Measurements from ENCODE around the gene AOC2. TPM values are rescaled to one million over a fixed set of nuclear protein-coding genes. Genes with fewer than 3 reads are reported as not detected.
A peak's percentile ranks its signal among the peaks of the same experiment; 100 is the strongest.

The AOC2 gene
- total and polyA plus RNA-seq, 2 of the 13 experiments (the other 11 are each of a cell fraction or from before 2014, with no cell fraction given) = 1.2 to 3.3 TPM

DNA sequence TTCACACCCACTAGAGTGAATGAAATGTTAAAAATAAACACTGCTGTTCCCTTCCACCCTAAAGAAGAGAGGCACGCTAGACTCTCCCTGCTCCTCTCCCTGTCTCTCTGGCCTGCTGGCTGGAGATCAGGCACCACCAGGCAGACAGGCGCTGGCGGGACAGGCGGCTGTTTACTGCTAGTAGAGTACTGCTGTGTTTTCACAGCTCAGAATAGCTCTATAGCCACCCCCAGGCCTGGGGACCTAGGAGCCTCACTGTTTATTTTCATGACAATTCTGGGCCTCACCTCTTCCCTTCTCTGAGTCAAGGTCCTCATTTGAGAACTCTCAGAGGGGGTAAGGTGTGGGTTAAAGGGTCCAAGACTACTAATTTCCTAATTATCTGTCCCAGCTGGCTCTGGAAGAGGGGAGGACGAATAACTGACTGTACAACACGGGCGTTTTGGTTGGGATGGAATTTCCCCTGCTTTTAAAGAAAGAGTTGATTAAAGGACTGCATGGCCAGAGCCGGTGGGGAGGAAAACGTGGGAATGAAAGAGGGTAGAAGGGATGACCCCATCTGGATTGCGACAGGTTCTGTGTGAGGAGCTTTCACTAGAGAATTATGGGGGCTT is 47.3 kb downstream of the AOC2 start (continued):
- no peak for TF ChIP-seq CCAR2 (optimal IDR thresholded peaks at IDR 0.05; ENCODE audit: low read depth, low read length)
- no peak for TF ChIP-seq ZNF7 (CRISPR knock-in tag; IDR thresholded peaks at IDR 0.05)
- TF ChIP-seq CENPT (CRISPR knock-in tag; IDR thresholded peaks at IDR 0.05; ENCODE audit: low read depth) = no peak
- peak; percentile 10; the same call in 1 of the 3 replicates for TF ChIP-seq MXI1 (IDR thresholded peaks at IDR 0.05; ENCODE audit: borderline replicate concordance, low read depth, low read length)

DNA sequence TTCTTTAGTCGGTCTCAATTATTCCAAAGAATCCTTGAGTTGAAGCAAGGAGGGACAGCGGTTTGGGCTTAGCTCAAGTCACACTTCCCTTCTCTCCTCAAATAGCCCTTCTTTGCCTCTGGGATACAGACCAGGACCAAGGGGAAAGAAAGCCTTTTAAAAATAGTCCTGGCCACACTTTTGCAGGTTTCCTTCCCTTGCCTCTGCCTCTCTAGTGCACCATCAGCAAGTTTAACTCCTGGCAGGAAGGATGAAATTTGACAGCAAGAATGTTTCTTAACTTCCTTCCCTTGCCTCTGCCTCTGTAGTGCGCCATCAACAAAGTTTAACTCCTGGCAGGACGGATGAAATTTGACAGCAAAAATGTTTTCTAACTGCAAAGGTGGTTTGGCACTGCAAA is 49.0 kb downstream of the AOC2 start:
- no TSS peak for BruUV-seq (replicated peaks)
- no peak for FAIRE-seq
- no peaks in the 10 kb centered on the region for H3K79me2 ChIP-seq (ENCODE audit: insufficient read depth, low read length)
- H3K27ac ChIP-seq (ENCODE audit: extremely low read length, insufficient read depth, low read length) = peak overlapping the region; percentile 85
- no peaks in the 10 kb centered on the region for H3K36me3 ChIP-seq (replicated peaks in 1 of 2; ENCODE audit: control insufficient read depth in 1 of 2, insufficient read depth in 2 of 2, low read length in 2 of 2)
- peaks cover 95% of the 10 kb centered on the region for H3K4me1 ChIP-seq (ENCODE audit: insufficient read depth, low read length)
- intact Hi-C loops (cut with micrococcal nuclease; ENCODE audit: unreplicated experiment) = no loop called here
- H3K9me3 ChIP-seq (ENCODE audit: low read length) = no peaks in the 10 kb centered on the region
- in situ Hi-C loops (cut with HindIII; ENCODE audit: extremely low pct_ligation_motif_present, low pct_unique_long_range_greater_than_20kb) = no loop called here
- H2AFZ ChIP-seq (ENCODE audit: low read length) = no peak overlapping the region
- no peak for ATAC-seq
- no peaks in the 10 kb centered on the region for H4K20me1 ChIP-seq (ENCODE audit: insufficient read depth, low read length)
- ChIA-PET POLR2A (interaction anchor here (0.9 to 3.6 kb wide), 11 partner anchors 10 to 315 kb away, joined by 3 to 32 read pairs (median 5); partner anchors contain the start of genes PSMC3IP and RPL27), CTCF (ENCODE audit: low intra/inter-chr PET ratio, low total read pairs) (no interaction called here)
- WGBS (ENCODE audit: low lambda C conversion rate) = 93% methylated on average over 4 of the region's 4 CpGs
- DNase-seq (ENCODE audit: low spot score) = no peak
- H3K9ac ChIP-seq (ENCODE audit: insufficient read depth, low read depth, low read length) = peak overlapping the region; percentile 36; the same call in 1 of the 2 replicates
- H3K4me3 ChIP-seq (replicated peaks in 1 of 3; ENCODE audit: insufficient read depth in 1 of 3, low read depth in 2 of 3, low read length in 3 of 3) = no peak overlapping the region
- H3K4me2 ChIP-seq (ENCODE audit: low read depth, low read length) = peak overlapping the region; percentile 5; the same call in 1 of the 2 replicates
- no peaks in the 10 kb centered on the region for H3K27me3 ChIP-seq (ENCODE audit: control insufficient read depth in 1 of 2, insufficient read depth in 2 of 2, low read length in 2 of 2)
- TF ChIP-seq ZNF652 (CRISPR knock-in tag; IDR thresholded peaks at IDR 0.05; ENCODE audit: borderline replicate concordance, low read depth) = peak; percentile 85
- TF ChIP-seq BORCS8-MEF2B (CRISPR knock-in tag; IDR thresholded peaks at IDR 0.05) = no peak
- 0 out of 2 replicates have a peak, but pooled peaks have one; percentile 13 for TF ChIP-seq ZNF431 (CRISPR knock-in tag; IDR thresholded peaks at IDR 0.05; ENCODE audit: borderline replicate concordance, low read depth)
- TF ChIP-seq CBFB (CRISPR knock-in tag; IDR thresholded peaks at IDR 0.05) = no peak
- no peak for TF ChIP-seq HDAC2 (CRISPR knock-in tag; IDR thresholded peaks at IDR 0.05)
- 0 out of 2 replicates have a peak, but pooled peaks have one; percentile 1 for TF ChIP-seq ZBTB3 (CRISPR knock-in tag; IDR thresholded peaks at IDR 0.05; ENCODE audit: borderline replicate concordance, low read depth)
- TF ChIP-seq, protein P1, sequence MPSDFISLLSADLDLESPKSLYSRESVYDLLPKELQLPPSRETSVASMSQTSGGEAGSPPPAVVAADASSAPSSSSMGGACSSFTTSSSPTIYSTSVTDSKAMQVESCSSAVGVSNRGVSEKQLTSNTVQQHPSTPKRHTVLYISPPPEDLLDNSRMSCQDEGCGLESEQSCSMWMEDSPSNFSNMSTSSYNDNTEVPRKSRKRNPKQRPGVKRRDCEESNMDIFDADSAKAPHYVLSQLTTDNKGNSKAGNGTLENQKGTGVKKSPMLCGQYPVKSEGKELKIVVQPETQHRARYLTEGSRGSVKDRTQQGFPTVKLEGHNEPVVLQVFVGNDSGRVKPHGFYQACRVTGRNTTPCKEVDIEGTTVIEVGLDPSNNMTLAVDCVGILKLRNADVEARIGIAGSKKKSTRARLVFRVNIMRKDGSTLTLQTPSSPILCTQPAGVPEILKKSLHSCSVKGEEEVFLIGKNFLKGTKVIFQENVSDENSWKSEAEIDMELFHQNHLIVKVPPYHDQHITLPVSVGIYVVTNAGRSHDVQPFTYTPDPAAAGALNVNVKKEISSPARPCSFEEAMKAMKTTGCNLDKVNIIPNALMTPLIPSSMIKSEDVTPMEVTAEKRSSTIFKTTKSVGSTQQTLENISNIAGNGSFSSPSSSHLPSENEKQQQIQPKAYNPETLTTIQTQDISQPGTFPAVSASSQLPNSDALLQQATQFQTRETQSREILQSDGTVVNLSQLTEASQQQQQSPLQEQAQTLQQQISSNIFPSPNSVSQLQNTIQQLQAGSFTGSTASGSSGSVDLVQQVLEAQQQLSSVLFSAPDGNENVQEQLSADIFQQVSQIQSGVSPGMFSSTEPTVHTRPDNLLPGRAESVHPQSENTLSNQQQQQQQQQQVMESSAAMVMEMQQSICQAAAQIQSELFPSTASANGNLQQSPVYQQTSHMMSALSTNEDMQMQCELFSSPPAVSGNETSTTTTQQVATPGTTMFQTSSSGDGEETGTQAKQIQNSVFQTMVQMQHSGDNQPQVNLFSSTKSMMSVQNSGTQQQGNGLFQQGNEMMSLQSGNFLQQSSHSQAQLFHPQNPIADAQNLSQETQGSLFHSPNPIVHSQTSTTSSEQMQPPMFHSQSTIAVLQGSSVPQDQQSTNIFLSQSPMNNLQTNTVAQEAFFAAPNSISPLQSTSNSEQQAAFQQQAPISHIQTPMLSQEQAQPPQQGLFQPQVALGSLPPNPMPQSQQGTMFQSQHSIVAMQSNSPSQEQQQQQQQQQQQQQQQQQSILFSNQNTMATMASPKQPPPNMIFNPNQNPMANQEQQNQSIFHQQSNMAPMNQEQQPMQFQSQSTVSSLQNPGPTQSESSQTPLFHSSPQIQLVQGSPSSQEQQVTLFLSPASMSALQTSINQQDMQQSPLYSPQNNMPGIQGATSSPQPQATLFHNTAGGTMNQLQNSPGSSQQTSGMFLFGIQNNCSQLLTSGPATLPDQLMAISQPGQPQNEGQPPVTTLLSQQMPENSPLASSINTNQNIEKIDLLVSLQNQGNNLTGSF (CRISPR knock-in tag; IDR thresholded peaks at IDR 0.05) = 0 out of 2 replicates have a peak, but pooled peaks have one; percentile 8
- TF ChIP-seq, protein P2, sequence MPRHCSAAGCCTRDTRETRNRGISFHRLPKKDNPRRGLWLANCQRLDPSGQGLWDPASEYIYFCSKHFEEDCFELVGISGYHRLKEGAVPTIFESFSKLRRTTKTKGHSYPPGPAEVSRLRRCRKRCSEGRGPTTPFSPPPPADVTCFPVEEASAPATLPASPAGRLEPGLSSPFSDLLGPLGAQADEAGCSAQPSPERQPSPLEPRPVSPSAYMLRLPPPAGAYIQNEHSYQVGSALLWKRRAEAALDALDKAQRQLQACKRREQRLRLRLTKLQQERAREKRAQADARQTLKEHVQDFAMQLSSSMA (CRISPR knock-in tag; IDR thresholded peaks at IDR 0.05) = no peak
- TF ChIP-seq, protein P3, sequence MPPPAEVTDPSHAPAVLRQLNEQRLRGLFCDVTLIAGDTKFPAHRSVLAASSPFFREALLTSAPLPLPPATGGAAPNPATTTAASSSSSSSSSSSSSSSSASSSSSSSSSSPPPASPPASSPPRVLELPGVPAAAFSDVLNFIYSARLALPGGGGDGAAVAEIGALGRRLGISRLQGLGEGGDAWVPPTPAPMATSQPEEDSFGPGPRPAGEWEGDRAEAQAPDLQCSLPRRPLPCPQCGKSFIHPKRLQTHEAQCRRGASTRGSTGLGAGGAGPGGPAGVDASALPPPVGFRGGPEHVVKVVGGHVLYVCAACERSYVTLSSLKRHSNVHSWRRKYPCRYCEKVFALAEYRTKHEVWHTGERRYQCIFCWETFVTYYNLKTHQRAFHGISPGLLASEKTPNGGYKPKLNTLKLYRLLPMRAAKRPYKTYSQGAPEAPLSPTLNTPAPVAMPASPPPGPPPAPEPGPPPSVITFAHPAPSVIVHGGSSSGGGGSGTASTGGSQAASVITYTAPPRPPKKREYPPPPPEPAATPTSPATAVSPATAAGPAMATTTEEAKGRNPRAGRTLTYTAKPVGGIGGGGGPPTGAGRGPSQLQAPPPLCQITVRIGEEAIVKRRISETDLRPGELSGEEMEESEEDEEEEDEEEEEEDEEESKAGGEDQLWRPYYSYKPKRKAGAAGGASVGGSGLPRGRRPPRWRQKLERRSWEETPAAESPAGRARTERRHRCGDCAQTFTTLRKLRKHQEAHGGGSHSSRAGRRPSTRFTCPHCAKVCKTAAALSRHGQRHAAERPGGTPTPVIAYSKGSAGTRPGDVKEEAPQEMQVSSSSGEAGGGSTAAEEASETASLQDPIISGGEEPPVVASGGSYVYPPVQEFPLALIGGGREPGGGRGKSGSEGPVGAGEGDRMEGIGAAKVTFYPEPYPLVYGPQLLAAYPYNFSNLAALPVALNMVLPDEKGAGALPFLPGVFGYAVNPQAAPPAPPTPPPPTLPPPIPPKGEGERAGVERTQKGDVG (CRISPR knock-in tag; IDR thresholded peaks at IDR 0.05; ENCODE audit: borderline replicate concordance) = peak; percentile 78; the same call in 1 of the 2 replicates

Measured in HepG2 (cell line).